GM12875 (cell line): Measurements from ENCODE around the gene GOLPH3L.
"Not testable (repeated sequence)": the region's sequence is repeated elsewhere in the genome, so short reads cannot be mapped to it uniquely, and the experiment has no call there.

Source experiments
- H3K4me3 ChIP-seq: one replicate; pipeline ENCODE4 v1.5.1; 2011; ENCODE audit warnings: low read depth, low read length, control low read depth
- TF ChIP-seq, protein P1 (sequence below): IDR thresholded peaks from 2 replicates; pipeline ENCODE4 v1.5.1; 2011; ENCODE audit warnings: low read depth, mild to moderate bottlenecking, control low read depth, inconsistent platforms, low read length, moderate library complexity, borderline replicate concordance; ENCODE audit not compliant: insufficient read depth

Gene GOLPH3L

DNA sequence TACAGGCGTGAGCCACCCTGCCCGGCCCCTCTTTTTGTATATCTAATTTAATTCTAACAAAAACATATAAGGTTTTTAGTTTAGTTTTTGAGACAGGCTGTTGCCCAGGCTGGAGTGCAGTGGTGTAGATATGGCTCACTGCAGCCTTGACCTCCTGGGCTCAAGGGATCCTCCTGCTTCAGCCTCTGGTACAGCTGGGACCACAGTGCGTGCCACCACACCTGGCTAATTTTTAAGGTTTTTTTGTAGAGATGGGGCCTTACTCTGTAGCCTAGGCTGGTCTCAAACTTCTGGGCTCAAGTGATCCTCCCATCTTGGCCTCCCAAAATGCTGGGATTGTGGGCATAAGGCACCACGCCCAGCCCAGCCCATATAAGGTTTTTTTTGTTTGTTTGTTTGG, 86.4 kb downstream of the GOLPH3L start:
- TF ChIP-seq, protein P1, sequence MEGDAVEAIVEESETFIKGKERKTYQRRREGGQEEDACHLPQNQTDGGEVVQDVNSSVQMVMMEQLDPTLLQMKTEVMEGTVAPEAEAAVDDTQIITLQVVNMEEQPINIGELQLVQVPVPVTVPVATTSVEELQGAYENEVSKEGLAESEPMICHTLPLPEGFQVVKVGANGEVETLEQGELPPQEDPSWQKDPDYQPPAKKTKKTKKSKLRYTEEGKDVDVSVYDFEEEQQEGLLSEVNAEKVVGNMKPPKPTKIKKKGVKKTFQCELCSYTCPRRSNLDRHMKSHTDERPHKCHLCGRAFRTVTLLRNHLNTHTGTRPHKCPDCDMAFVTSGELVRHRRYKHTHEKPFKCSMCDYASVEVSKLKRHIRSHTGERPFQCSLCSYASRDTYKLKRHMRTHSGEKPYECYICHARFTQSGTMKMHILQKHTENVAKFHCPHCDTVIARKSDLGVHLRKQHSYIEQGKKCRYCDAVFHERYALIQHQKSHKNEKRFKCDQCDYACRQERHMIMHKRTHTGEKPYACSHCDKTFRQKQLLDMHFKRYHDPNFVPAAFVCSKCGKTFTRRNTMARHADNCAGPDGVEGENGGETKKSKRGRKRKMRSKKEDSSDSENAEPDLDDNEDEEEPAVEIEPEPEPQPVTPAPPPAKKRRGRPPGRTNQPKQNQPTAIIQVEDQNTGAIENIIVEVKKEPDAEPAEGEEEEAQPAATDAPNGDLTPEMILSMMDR, result no peak
- H3K4me3 ChIP-seq, result no peak overlapping the region

DNA sequence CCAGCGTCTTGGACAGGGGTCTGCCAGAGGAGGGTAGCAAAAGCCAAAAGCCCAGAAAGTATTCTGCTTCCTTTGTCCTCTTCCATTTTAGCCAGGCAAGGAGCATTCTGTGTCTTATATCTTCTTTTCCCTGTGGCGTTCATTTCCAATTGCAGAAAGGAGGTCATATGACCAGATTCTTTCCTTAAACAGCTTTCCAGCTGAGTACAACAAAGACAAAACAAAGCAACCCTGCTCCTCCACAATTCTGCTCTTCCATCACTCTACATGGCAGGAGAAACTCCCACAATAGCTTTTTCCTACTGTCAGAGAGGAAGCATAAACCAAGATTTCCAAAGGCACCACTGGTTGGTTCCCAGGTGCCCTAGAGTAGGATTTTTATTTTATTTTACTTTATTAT, 87.2 kb downstream of the GOLPH3L start:
- TF ChIP-seq, protein P1, result no peak

DNA sequence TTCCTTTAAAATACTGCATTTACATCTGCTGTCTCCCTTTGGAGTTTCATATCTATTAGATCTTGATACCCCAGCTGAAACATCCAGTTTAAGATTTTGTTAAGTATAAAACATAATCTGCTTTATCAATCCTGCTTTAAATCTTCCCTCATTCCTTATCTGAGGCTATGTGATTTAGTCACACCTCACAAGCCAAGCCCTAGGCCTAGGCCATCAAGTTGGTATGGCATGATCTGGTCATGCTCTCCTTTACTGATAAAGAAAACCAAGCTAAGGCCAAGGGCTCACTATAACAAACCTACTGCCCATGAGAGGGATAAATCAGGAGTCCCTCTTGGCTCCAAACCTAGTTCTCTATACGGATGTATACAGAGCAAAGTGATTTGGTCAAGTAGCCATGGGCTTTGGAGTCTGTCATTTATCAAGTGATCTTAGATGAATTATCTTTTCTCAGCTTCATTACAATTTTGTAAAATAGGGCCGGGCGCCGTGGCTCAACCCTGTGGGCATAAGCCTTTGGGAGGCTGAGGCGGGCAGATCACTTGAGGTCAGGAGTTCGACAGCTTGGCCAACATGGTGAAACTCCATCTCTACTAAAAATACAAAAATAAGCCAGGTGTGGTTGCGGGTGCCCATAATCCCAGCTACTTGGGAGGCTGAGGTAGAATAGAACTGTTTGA, 90.4 kb downstream of the GOLPH3L start:
- TF ChIP-seq, protein P1, result no peak
- no peak overlapping the region for H3K4me3 ChIP-seq

More for the DNA sequence above, 87.2 kb downstream of the GOLPH3L start:
- no peak overlapping the region for H3K4me3 ChIP-seq

DNA sequence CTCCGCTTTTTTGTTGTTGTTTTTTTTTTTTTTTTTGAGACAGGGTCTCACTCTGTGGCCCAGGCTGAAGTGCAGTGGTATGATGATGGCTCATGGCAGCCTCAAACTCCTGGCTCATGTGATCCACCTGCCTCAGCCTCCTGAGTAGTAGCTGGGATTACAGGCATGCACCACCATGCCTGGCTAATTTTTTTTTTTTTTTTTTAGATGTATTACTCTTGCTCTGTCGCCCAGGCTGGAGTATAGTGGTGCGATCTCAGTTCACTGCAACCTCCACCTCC, 91.6 kb downstream of the GOLPH3L start:
- not testable (repeated sequence) for H3K4me3 ChIP-seq

DNA sequence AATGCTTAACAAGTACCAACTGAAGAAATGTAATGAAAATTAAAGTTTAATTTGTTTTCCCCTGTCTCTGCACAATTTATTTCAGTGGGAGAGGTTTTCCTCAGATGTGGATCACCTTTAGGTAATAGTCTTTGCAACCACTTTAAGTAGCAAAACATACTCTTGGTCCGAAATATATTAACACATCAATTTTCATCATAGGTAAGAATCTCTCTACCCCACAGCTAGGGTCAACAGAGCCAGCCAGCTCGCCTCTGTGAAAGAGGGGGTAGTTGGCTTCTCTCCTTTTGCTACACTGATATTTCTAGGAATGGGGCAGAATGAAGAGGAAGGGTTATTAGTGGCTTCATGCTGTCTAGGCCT, 92.7 kb downstream of the GOLPH3L start:
- TF ChIP-seq, protein P1, result no peak
- H3K4me3 ChIP-seq, result no peak overlapping the region

DNA sequence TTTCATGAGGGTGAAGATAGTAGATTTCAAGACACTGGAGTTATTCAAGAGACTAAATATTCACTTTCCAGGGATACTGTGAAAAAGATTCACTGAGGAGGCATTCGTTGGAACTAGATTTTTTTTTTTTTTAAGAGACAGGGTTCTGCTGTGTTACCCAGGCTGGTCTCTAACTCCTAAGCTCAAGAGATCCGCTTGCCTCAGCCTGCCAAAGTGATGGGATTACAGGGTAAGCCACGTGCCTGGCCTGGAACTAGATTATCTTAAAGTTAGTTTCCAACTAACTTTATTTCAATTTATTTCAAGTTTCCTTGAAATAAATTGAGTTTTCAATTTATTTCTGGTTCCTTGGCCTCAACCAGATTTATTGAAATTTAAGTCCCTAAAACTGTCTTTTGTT, 93.2 kb downstream of the GOLPH3L start:
- TF ChIP-seq, protein P1, result no peak
- H3K4me3 ChIP-seq, result no peak overlapping the region

DNA sequence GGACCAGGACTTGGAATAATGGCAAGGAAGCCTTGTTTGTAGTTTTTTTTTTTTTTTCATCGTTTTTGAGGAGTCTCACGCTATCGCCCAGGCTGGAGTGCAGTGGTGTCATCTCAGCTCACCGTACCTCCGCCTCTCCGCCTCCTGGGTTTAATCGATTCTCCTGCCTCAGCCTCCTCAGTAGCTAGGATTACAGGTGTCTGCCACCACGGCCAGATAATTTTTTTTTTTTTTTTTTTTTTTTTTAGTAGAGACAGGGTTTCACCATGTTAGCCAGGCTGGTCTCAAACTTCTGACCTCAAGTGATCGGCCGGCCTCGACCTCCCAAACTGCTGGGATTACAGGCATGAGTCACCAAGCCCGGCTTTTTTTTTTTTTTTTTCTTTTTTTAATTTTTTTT, 94.6 kb downstream of the GOLPH3L start:
- H3K4me3 ChIP-seq, result not testable (repeated sequence)

DNA sequence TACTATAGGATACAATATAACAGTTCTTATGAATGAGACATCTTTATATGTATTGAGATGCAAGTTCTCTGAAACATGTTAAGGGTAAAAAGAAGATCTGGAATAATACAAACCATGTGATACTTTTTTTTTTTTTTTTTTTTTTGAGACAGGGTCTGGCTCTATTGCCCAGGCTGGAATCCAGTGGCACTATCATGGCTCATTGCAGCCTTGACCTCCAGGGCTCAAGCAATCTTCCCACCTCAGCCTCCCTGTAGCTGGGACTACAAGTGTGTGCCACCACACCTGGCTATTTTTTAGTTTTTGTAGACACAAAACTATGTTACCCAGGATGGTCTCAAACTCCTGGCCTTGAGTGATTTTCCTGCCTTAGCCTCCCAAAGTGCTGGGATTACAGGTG, 95.4 kb downstream of the GOLPH3L start:
- TF ChIP-seq, protein P1, result no peak

DNA sequence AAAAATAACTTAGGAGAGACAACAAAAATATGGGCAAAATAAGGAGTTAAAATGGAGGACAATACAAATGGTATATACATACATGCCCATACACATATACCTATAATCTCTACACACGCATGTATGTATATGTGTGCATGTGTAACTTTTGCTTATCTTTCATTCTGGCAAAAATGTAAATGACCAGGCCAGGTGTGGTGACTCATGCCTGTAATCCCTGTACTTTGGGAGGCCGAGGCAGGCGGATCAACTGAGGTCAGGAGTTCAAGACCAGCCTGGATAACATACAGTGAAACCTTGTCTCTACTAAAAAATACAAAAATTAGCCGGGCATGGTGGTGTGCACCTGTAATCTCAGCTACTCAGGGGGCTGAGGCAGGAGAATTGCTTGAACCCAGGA, 98.6 kb downstream of the GOLPH3L start:
- not testable (repeated sequence) for H3K4me3 ChIP-seq

More for the DNA sequence above, 95.4 kb downstream of the GOLPH3L start:
- no peak overlapping the region for H3K4me3 ChIP-seq
